ENCODE data around the gene HDGFL2. TPM values are rescaled to one million over a fixed set of nuclear protein-coding genes. Genes with fewer than 3 reads are reported as not detected.

The HDGFL2 gene
- total RNA-seq = 10 to 100 TPM; 49.2 to 64.7 TPM

DNA sequence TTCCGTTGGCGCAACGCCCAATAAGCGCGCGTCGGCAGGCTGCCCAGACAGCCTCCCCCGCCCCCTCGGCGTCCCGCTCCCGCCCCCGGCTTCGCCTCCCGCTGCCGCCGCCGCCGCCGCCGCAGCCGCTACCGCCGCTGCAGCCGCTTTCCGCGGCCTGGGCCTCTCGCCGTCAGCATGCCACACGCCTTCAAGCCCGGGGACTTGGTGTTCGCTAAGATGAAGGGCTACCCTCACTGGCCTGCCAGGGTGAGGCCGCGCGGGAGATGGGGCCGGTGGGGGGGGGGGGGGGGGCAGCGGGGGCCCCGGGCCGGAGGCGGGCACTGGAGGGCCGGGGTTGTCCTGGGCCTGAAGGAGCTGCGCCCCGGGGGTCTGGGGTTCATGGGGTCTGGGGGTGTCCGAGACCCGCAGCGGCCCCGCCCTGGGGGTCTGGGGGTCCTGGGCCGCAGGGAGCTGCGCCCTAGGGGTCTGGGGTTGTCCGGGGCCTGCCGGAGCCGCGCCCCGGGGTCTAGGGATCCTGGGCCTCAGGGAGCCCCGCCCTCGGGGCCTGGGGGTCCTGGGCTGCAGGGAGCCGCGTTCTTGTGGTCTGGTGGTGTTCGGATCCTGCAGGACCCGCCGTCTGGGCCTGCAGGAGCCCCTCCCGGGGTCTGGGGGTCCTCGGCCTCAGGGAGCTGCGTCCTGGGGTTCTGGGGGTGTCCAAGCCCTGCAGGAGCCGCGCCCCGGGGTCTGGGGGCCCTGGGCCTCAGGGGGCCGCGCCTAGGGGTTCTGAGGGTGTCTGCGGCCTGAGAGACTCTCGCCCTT, at the start of gene HDGFL2:
Gene HDGFL2 (plus strand): TSS at position 124 of the 801 bp plus-strand sequence. CDS start 54 bp downstream, at position 178.
- Mint-ChIP-seq H3K36me3 (no peaks in the 10 kb centered on the region), H3K27ac (peak within 1 kb of the TSS; percentile 81 to 90), H3K9me3 (no peaks in the 10 kb centered on the region)
- DNase-seq (ENCODE audit: low spot score in 2 of 2) = no peak
- ATAC-seq = no peak

DNA sequence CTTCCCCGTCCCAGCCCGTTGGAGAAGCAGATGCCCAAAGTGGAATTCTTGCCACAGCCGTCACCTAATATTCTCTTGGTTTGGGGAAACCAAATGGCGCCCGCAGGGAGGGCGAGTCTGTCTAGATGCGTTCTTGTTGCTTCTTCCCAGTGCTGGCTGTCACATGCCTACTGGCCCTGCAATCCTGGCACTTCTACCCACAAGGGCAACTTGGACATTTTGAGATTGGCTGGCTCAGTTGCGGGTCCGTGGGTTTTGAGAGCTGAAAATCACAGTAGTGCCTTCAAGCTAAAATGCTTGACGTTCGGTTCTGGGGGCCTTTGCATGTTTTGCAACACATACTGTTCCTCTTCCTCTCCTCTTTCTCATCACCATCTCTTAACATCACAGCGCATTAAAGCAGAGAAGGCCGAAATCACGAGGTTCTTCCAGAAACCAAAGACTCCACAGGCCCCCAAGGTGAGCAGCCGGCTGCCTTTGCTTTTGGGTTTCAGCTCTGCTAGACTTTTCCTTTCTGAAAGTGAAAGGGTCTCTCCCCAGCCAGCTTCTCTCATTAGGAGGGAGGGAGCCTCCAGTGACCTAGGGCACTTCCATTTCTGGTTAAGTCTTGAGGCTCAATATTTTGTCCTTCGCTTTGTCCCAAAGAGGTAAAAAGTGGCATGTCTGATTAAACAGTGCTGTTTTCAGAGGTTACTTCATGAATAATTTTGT, 48.5 kb upstream of the HDGFL2 start:
- no peak for ATAC-seq
- no peak for DNase-seq (ENCODE audit: low spot score in 2 of 2)
- peaks cover 20 to 24% of the 10 kb centered on the region in 2 donors for H3K36me3 Mint-ChIP-seq

DNA sequence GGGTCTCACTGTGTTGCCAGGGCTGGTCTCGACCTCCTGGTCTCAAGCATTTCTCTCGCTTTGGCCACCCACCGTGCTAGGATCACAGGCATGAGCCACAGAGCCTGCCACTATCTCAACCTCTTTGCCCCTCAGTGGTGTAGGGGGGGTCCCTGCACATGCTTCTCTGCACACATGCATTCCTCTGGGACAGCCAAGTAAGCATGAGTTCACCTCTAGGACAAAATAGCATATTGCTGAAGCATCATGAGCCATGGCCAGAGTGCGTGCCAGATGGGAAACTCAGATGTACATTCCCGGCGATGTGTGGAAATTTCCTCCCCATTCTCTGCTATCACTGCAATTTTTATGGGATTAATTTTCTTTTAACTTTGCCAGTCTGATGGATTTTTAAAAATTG, 46.6 kb upstream of the HDGFL2 start:
- DNase-seq (ENCODE audit: low spot score in 2 of 2) (no peak), ATAC-seq (no peak)
- no peaks in the 10 kb centered on the region for H3K9me3 Mint-ChIP-seq
- peaks cover 28 to 37% of the 10 kb centered on the region in 2 donors for H3K36me3 Mint-ChIP-seq
- no peak overlapping the region for H3K27ac Mint-ChIP-seq

More for the DNA sequence above, 48.5 kb upstream of the HDGFL2 start:
- Mint-ChIP-seq H3K9me3 (no peaks in the 10 kb centered on the region), H3K27ac (peak overlapping the region; percentile 62 to 88)

DNA sequence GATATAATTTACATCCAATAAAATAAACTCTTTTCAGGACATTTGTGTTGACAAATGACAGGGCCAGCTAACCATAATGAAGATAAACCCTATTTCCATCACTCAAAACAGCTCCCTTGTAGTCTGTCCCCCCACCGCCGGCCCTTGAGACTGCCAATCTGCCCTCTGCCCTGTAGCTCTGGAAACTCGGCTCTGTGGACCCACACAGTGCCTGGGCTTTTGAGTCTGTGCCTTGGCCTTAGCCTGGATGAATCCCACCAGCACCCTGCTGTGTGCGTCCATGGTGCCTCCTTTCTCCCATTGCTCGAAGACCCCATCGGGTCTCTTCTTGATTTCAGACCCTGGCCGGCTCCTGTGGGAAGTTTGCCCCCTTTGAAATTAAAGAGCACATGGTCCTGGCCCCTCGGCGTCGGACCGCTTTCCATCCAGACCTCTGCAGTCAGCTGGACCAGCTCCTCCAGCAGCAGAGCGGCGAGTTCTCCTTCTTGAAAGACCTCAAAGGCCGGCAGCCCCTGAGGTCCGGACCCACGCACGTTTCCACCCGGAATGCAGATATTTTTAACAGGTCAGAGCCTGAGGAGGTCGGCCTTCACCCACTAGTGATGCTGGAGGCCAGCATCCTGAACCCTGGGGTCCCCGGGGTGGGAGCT, 43.6 kb upstream of the HDGFL2 start:
- ATAC-seq (no peak), DNase-seq (ENCODE audit: low spot score in 2 of 2) (no peak)
- Mint-ChIP-seq H3K36me3 (peaks cover 45 to 53% of the 10 kb centered on the region in 2 donors), H3K9me3 (no peaks in the 10 kb centered on the region), H3K27ac (peak overlapping the region in 1 of 2 donors; percentile 81)

DNA sequence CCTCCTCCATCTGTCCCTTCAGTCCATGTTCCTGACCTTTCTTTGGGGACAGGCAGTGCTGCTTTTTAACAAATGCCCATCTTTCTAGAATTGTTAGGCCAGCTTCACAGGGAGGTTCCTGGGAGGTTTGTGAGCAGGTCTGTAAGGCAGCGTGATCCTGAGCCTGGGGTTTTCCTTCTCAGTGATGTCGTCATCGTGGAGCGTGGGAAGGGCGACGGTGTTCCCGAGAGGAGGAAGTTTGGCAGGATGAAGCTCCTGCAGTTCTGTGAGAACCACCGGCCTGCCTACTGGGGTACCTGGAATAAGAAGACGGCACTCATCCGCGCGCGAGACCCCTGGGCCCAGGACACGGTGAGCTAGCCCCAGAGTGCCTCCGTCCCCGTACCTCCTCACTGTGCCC, 42.8 kb upstream of the HDGFL2 start:
- DNase-seq (ENCODE audit: low spot score in 2 of 2) (no peak), ATAC-seq (no peak)
- Mint-ChIP-seq H3K36me3 (peaks cover 40 to 46% of the 10 kb centered on the region in 2 donors), H3K9me3 (no peaks in the 10 kb centered on the region), H3K27ac (peak overlapping the region in 1 of 2 donors; percentile 81)

DNA sequence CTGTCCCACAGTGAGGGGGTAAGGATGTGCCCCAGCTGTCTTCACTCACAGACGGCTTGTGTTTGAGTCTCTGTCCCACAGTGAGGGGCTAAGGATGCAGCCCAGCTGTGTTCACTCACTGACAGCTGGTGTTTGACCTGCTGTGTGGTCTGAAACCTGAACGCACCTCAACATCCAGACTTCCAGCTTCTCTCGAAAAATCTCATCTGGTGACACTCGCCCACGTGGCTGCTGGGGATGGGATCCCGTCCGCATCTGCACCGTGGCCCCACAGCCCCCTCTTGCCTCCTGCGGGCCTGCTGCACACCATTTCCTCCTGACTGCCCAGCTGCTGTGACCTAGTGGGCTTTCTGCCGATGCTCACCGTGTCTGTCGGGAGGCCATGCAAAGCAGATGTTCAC, 42.3 kb upstream of the HDGFL2 start:
- H3K36me3 Mint-ChIP-seq = peaks cover 43 to 50% of the 10 kb centered on the region in 2 donors
- DNase-seq (ENCODE audit: low spot score in 2 of 2) = no peak
- ATAC-seq = no peak
- no peak overlapping the region for H3K27ac Mint-ChIP-seq
- no peaks in the 10 kb centered on the region for H3K9me3 Mint-ChIP-seq

DNA sequence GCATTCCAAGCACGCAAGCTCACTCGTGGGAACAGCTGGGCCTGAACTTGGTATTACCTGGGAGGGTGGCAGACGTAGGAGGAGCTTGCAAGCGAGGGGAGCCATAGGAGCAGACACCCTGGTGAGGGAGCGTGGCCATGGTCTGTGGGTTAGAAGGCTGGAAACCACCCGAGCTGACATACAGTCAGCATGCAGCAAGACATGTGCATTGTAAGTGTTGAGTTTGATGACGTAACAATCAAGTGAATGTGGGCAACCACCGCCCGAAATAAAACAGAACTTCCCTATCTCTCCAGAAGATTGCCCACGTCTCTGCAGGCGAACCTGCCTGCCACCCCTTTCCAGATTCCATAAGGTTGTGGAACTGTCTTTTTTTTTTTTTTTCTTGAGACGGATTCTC, 41.3 kb upstream of the HDGFL2 start:
- H3K36me3 Mint-ChIP-seq = peaks cover 41 to 50% of the 10 kb centered on the region in 2 donors
- ATAC-seq = no peak
- peak overlapping the region in 1 of 2 donors; percentile 10 for H3K27ac Mint-ChIP-seq
- H3K9me3 Mint-ChIP-seq = no peaks in the 10 kb centered on the region
- no peak for DNase-seq (ENCODE audit: low spot score in 2 of 2)

DNA sequence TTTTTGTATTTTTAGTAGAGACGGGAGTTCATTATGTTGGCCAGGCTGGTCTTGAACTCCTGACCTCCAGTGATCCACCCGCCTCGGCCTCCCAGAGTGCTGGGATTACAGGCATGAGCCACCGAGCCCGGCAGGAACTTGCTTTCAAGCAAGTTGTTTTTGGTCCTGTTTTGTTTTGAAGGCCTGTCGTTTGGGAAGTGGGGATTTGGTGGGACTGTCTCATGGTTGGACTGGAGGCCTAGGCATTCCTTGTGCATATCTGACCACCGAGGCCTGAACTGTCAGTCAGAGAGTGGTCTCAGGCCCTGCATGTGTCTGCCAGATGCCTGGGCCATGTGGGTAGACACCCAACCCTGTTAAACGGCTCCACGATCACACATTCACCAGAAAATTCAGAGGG, 40.8 kb upstream of the HDGFL2 start:
- peaks cover 37 to 46% of the 10 kb centered on the region in 2 donors for H3K36me3 Mint-ChIP-seq
- DNase-seq (ENCODE audit: low spot score in 2 of 2) = no peak
- H3K27ac Mint-ChIP-seq = peak overlapping the region; percentile 39 to 60
- no peaks in the 10 kb centered on the region for H3K9me3 Mint-ChIP-seq
- no peak for ATAC-seq

DNA sequence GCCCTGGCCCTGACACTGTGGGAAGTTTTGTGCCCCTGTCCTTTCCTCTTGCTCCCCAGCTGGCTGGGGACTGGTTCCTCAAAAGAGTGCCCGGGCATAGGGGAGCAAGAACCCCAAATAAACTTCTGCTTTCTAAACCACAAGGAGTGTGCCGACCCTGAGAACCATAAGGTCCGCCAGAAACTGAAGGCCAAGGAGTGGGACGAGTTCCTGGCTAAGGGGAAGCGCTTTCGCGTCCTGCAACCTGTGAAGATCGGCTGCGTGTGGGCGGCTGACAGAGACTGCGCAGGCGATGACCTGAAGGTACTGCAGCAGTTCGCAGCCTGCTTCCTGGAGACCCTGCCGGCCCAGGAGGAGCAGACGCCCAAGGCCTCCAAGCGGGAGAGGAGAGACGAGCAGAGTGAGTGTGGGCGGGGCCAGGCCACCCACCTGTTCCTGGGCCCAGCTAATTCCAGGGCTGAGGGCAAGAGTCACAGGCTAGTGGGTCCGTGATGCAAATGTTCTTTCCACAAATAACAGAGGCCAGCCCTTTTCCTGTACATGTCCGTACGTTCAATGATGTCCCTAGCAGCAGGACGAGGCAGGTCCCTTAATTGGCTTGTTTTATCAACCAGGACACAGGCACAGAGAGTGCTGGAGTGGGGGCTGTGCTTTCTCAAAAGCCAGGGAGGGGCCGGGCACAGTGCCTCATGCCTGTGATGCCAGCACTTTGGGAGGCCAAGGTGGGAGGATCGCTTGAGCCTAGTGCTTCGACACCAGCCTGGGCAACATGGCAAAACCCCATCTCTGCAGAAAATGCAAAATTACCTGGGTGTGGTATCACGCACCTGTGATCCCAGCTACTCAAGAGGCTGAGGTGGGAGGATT, 40.1 kb upstream of the HDGFL2 start:
- no peak for ATAC-seq

DNA sequence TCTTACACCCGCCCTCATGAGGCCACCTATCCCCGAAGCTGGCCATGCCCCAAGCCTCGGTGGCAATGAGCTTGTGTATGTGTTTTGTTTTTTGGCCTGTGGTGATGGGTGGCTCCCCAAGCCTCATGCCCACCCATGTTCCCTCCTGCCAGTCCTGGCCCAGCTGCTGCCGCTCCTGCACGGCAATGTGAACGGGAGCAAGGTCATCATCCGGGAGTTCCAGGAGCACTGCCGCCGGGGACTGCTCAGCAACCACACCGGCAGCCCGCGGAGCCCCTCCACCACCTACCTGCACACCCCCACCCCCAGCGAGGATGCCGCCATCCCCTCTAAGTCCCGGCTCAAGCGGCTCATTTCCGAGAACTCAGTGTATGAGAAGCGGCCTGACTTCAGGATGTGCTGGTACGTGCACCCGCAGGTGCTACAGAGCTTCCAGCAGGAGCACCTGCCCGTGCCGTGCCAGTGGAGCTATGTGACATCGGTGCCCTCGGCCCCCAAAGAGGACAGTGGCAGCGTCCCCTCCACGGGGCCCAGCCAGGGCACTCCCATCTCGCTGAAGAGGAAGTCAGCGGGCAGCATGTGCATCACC, 39.1 kb upstream of the HDGFL2 start:
- Mint-ChIP-seq H3K9me3 (no peaks in the 10 kb centered on the region), H3K27ac (no peak overlapping the region), H3K36me3 (peaks cover 37 to 46% of the 10 kb centered on the region in 2 donors)
- DNase-seq (ENCODE audit: low spot score in 2 of 2) = no peak
- no peak for ATAC-seq

More for the DNA sequence above, 40.1 kb upstream of the HDGFL2 start:
- H3K27ac Mint-ChIP-seq = peak overlapping the region; percentile 39 to 60
- H3K36me3 Mint-ChIP-seq = peaks cover 37 to 46% of the 10 kb centered on the region in 2 donors
- H3K9me3 Mint-ChIP-seq = no peaks in the 10 kb centered on the region
- no peak for DNase-seq (ENCODE audit: low spot score in 2 of 2)

DNA sequence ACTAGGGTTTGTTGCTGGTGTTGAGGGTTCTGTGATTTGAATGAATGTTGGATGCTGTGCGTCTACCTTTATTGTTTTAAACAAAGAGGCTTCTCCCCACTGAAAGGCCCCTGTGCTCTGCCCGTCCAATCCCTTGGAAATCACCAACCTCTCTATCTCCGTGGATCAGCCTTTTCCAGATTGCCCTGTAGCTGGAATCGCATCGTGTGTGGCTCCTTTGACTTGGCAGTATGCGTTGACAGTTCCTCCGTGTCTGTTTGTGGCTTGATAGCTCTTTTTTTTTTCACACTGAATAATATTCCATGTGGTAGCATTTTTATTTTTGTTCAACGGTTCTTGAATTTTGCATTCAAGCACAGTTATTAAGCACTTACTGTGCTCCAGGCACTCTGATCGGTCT, 37.7 kb upstream of the HDGFL2 start:
- no peak for DNase-seq (ENCODE audit: low spot score in 2 of 2)
- Mint-ChIP-seq H3K27ac (peak overlapping the region in 1 of 2 donors; percentile 24), H3K9me3 (no peaks in the 10 kb centered on the region), H3K36me3 (peaks cover 32 to 37% of the 10 kb centered on the region in 2 donors)
- ATAC-seq = no peak

DNA sequence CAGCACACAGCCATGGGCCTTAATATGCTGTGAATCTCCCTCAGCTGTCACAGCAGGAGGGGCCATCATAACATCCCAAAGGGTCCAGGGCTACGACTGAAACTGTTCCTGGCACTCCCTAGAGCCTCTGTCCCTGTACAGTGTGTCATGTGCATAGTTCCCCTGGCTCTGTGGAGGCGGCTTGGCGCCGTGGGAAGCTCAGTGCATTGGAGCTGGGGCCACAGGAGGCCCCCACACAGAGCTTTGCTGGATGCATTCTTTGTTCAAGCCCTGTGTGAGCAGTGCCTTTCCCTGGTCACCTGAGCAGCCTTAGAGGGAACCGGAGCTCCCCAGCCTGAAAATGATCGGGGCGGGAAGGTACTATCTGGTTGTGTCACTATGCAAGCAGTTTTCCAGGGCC, 35.9 kb upstream of the HDGFL2 start:
- ATAC-seq (peak in 1 of 2 donors; percentile 13), DNase-seq (ENCODE audit: low spot score in 2 of 2) (no peak)
- H3K27ac Mint-ChIP-seq = no peak overlapping the region
- peaks cover 24% of the 10 kb centered on the region in 2 donors for H3K36me3 Mint-ChIP-seq
- no peaks in the 10 kb centered on the region for H3K9me3 Mint-ChIP-seq

DNA sequence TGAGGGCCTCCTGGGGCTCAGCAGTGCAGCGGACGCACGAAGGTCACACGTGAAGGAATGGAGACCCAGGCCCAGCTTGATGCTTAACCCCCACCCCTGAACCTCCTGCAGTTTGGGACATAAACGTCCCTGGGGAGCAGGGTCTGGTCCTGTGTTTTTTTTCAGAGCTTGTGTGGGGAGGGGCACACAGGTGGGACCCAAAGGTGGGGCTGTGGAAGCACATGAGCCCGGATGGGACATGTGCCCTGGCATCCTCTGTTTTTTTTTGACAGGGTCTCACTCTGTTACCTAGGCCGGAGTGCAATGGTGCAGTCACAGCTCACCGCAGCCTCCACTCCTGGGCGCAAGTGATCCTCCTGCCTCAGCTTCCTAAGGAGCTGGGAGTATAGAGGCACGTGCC, 35.0 kb upstream of the HDGFL2 start:
- no peak for ATAC-seq
- no peak overlapping the region for H3K27ac Mint-ChIP-seq
- no peak for DNase-seq (ENCODE audit: low spot score in 2 of 2)
- no peaks in the 10 kb centered on the region for H3K9me3 Mint-ChIP-seq
- peaks cover 16% of the 10 kb centered on the region in 2 donors for H3K36me3 Mint-ChIP-seq

DNA sequence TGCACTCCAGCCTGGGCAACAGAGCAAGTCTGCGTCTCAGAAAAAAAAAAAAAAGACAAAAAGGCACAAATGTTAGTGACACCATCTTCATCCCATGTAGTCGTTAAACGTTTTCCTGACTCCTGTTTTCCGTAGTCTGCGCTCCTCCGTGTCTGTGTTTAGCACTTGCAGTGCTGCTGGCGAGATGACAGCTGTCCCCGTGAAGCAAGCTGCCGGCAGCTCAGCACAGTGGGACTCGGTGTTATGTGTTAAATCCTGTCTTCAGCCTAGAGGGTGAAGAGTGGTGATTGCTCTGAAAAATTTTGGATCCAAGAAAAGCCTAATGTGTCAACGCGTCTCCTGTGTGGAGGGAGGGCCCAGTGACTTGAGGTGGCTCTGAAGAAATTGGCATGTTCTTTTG, 32.9 kb upstream of the HDGFL2 start:
- Mint-ChIP-seq H3K9me3 (no peaks in the 10 kb centered on the region), H3K36me3 (peaks cover 14 to 15% of the 10 kb centered on the region in 2 donors), H3K27ac (no peak overlapping the region)
- DNase-seq (ENCODE audit: low spot score in 2 of 2) (no peak), ATAC-seq (no peak)

DNA sequence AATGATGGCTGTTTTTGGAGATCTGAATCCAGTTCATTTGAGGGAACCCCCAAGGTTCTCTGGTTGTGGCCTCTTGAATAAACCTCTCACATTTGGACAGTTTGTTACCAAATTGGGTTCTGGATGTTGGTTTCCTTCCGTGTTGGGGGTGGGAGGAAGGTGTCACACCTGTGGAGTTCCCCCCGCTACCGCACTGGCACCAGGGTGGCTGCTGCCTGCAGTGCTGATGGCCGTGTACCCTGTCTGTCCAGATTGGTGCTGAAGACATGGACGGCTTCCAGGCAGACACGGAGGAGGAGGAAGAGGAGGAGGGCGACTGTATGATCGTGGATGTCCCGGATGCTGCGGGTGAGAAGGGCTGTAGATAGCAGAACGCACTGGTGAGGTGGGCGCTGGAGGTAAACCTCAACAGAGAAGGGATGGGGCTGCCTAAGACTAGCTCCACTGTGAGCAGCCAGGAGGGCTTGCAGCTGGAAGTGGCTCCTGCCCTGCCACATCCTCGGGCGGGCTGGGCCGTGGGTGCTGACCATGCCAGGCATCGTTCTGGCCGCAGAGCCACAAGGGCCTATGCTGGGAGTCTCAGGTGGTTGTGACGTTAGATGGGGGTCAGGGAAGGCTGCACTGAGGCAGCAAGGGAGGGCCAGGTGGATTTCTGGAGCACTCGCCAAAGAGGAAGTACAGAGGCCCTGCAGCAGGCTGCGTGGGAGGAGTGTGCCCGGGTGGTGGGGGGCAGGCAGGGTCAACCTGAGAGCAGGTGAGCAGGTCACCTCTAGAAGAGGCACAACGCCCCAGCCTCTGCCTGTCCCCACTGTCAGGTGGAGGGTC, 29.9 kb upstream of the HDGFL2 start:
- no peaks in the 10 kb centered on the region for H3K9me3 Mint-ChIP-seq
- peak overlapping the region; percentile 68 to 89 for H3K27ac Mint-ChIP-seq
- H3K36me3 Mint-ChIP-seq = peaks cover 7 to 10% of the 10 kb centered on the region in 2 donors
- DNase-seq (ENCODE audit: low spot score in 2 of 2) = no peak
- no peak for ATAC-seq

All from activated naive CD4-positive, alpha-beta T cell treated with anti-CD3 and anti-CD28 coated beads, Interleukin-2, amount 50 U/mL, for 72 hours (primary cell).